Measurements from ENCODE around the gene TMEM140. TPM values are rescaled to one million over a fixed set of nuclear protein-coding genes. Genes with fewer than 3 reads are reported as not detected.

TMEM140 gene
- total RNA-seq, 1 donor from 2014 or later = 0.41 TPM

- DNase-seq (ENCODE audit: low spot score in 2 of 2) (no peak), FAIRE-seq (no peak)
These were observed 45.2 kb downstream of the TMEM140 start for GRCh38 chr7:135192914-135193536.

GRCh38 chr7:135193615-135194081 lies 45.8 kb downstream of the TMEM140 start:
- DNase-seq (ENCODE audit: low spot score in 2 of 2) (no peak), FAIRE-seq (no peak)

- no peak for FAIRE-seq
- no peak for DNase-seq (ENCODE audit: low spot score in 2 of 2)
These were observed 46.7 kb downstream of the TMEM140 start for GRCh38 chr7:135194494-135195095.

- FAIRE-seq (no peak), DNase-seq (ENCODE audit: low spot score in 2 of 2) (no peak)
These were observed 47.3 kb downstream of the TMEM140 start for GRCh38 chr7:135195156-135195555.

GRCh38 chr7:135195968-135196629 lies 48.2 kb downstream of the TMEM140 start:
- FAIRE-seq = no peak
- no peak for DNase-seq (ENCODE audit: low spot score in 2 of 2)

GRCh38 chr7:135197343-135197742 lies 49.5 kb downstream of the TMEM140 start:
- FAIRE-seq = no peak
- DNase-seq (ENCODE audit: low spot score in 2 of 2) = no peak

GRCh38 chr7:135197906-135198655 lies 50.2 kb downstream of the TMEM140 start:
- FAIRE-seq (no peak), DNase-seq (ENCODE audit: low spot score in 2 of 2) (no peak)

GRCh38 chr7:135199439-135199838 lies 51.6 kb downstream of the TMEM140 start:
- FAIRE-seq (no peak), DNase-seq (ENCODE audit: low spot score in 2 of 2) (no peak)

GRCh38 chr7:135200821-135201331 lies 53.0 kb downstream of the TMEM140 start:
- FAIRE-seq (no peak), DNase-seq (ENCODE audit: low spot score in 2 of 2) (no peak)

GRCh38 chr7:135201350-135201749 lies 53.5 kb downstream of the TMEM140 start:
- FAIRE-seq (no peak), DNase-seq (ENCODE audit: low spot score in 2 of 2) (no peak)

- no peak for FAIRE-seq
- DNase-seq (ENCODE audit: low spot score in 2 of 2) = no peak
These were observed 56.5 kb downstream of the TMEM140 start for GRCh38 chr7:135204341-135204749.

- FAIRE-seq = no peak
- DNase-seq (ENCODE audit: low spot score in 2 of 2) = no peak
These were observed 57.0 kb downstream of the TMEM140 start for GRCh38 chr7:135204876-135205275.

GRCh38 chr7:135205850-135206249 lies 58.0 kb downstream of the TMEM140 start:
- DNase-seq (ENCODE audit: low spot score in 2 of 2) (no peak), FAIRE-seq (no peak)

GRCh38 chr7:135206941-135207391 lies 59.1 kb downstream of the TMEM140 start:
- FAIRE-seq (no peak), DNase-seq (ENCODE audit: low spot score in 2 of 2) (no peak)

- FAIRE-seq (no peak), DNase-seq (ENCODE audit: low spot score in 2 of 2) (no peak)
These were observed 59.7 kb downstream of the TMEM140 start for GRCh38 chr7:135207406-135208101.

- DNase-seq (ENCODE audit: low spot score in 2 of 2) = no peak
- no peak for FAIRE-seq
These were observed 60.4 kb downstream of the TMEM140 start for GRCh38 chr7:135208102-135208793.

GRCh38 chr7:135209225-135209834 lies 61.5 kb downstream of the TMEM140 start:
- DNase-seq (ENCODE audit: low spot score in 2 of 2) (no peak), FAIRE-seq (no peak)

- DNase-seq (ENCODE audit: low spot score in 2 of 2) = no peak
- FAIRE-seq = no peak
These were observed 63.0 kb downstream of the TMEM140 start for GRCh38 chr7:135210888-135211178.

- DNase-seq (ENCODE audit: low spot score in 2 of 2) (peak; percentile 99 to 100), FAIRE-seq (no peak)
These were observed 63.5 kb downstream of the TMEM140 start, which contains the start of gene WDR91 for GRCh38 chr7:135211179-135211945. WDR91 (minus strand) TSS chr7:135211526; CDS start chr7:135211502, 24 bp downstream.
